GM20000 (cell line): Measurements from ENCODE around the gene KIFAP3.

Source experiments
- DNase-seq: peaks from one replicate; pipeline ENCODE4 v3.0.0; 2012; ENCODE audit warnings: low spot score
- TF ChIP-seq, protein P1 (sequence below): IDR thresholded peaks from 2 replicates; pipeline ENCODE4 v1.5.1; 2012; ENCODE audit warnings: mild to moderate bottlenecking, control low read depth; ENCODE audit errors: extremely low read depth, missing control alignments

Gene KIFAP3

DNA sequence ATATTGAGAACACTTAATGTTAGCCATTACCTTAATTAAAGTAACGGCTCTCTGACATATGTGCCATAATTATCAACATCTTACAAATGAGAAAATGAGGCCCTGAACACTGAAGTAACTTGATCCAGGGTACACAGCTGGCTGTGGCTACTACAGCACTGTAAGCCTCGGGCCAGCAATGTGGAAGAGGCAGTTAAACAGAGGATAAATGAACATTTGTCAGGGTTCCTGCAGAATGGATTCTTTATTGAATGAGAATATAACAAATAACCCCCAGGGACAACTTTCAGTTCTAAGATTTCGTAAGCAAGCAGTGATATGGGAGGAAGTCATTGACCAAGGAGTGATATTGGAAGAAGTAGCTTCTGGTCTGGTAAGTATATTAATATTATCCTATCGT, 110.3 kb downstream of the KIFAP3 start:
- no peak for DNase-seq
- TF ChIP-seq, protein P1, sequence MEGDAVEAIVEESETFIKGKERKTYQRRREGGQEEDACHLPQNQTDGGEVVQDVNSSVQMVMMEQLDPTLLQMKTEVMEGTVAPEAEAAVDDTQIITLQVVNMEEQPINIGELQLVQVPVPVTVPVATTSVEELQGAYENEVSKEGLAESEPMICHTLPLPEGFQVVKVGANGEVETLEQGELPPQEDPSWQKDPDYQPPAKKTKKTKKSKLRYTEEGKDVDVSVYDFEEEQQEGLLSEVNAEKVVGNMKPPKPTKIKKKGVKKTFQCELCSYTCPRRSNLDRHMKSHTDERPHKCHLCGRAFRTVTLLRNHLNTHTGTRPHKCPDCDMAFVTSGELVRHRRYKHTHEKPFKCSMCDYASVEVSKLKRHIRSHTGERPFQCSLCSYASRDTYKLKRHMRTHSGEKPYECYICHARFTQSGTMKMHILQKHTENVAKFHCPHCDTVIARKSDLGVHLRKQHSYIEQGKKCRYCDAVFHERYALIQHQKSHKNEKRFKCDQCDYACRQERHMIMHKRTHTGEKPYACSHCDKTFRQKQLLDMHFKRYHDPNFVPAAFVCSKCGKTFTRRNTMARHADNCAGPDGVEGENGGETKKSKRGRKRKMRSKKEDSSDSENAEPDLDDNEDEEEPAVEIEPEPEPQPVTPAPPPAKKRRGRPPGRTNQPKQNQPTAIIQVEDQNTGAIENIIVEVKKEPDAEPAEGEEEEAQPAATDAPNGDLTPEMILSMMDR, result no peak

DNA sequence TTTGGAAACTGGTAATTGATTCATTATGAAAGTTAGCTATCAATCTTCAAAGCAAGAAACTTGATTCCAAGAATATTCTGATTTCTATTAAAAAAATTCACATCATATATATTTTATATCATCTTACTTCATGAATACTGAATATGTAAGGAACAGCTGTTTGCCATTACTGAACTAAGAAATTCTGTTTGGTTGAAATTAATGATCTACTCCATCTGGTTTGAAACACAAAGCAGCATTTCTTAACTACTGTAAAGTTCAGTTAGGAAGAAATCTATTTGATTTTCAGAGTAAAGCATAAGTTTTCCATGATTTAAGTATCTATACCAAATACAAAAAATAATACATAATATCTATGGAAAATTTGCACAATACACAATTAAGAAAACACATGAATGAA, 114.8 kb downstream of the KIFAP3 start:
- TF ChIP-seq, protein P1, result no peak
- no peak for DNase-seq

DNA sequence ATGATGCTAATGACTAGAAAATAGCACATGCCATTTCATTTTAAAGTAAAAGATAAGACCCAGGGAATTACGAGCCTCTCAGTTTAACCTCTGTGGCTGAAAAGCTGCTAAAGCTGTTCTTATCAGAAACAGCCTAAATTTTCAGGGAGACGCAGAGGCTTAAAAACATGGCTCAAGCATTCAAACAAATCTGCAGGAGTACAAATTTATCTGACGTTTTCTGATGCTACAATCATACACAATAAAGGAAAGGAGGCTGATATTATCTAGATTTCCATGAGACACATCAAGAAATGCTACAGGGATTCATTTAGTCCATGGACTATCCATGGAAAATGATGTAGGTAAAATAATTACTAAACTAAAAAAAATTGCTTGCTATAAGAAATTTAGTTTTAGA, 115.5 kb downstream of the KIFAP3 start:
- TF ChIP-seq, protein P1, result no peak
- no peak for DNase-seq

DNA sequence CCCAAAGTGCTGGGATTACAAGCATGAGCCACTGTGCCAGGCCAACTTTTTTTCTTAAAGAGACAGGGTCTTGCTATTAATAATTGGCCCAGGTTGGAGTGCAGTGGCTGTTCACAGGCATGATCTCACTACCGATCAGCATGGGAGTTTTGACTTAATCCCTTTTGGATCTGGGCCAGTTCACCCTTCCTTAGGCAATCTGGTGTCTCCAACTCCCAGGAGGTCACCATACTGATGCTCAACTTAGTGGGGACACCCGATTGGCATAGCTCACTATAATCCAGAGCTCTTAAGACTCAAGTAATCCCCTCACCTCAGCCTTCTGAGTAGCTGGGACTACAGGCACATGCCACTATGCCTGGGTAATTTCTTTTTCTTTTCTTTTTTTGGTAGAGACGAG, 116.6 kb downstream of the KIFAP3 start:
- no peak for DNase-seq
- TF ChIP-seq, protein P1, result no peak

DNA sequence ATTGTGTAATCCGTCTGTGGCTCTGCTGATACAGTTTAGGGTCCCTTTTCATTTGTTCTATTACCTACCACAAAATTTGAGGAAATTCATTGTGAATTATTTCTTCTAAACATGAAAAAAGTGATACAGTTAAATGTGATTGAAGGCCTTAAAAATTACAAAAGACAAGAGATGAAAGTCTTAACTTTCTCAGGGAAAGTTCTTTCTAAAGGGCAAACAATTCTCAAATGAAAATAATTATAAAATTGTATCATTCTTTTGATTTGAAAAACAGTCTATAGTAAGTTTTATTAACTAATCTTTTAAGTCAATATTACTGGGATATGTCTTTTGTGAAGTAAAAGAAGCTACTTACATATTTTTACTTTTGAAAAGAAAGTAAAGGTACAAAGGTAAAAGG, 123.4 kb downstream of the KIFAP3 start:
- no peak for DNase-seq
- TF ChIP-seq, protein P1, result no peak

DNA sequence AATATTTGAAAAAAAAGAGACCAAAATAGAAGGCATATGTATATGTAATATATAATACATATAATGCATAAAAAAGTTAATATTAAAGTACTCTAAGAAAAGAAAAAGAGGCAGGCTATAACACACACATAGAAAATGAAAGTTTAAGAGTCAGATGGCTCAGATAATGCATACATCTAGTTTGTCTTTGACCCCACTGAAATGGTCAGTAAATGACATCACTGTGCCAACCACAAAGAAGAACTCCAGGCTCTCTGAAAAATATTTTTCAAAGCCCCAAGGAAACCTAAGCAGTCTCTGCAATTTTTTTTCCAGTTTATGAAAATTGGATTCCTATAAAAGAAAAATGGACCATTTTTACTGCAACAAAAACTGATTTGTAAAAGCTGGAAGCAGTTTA, 125.4 kb downstream of the KIFAP3 start:
- peak; percentile 8 for DNase-seq
- TF ChIP-seq, protein P1, result no peak

DNA sequence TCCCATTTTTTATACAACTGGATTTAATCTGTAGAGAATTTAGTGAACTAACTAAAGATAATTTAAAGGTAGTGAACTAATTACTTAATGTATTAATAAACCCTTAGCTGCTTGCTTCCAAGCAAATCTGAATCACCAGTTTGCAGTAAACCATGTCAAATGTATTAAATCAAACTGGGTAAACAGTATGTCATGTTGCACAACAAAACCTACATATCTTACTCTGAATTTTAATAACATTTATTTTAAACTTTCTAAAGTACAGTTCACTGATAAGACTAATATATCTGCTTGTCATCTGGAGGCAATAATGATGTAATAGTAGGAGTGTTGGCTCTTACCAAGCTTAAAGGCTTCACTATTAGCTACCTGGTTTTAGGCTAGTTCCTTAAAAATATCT, 128.3 kb downstream of the KIFAP3 start:
- TF ChIP-seq, protein P1, result no peak

More for the DNA sequence above, 128.3 kb downstream of the KIFAP3 start:
- DNase-seq, result no peak
